ENCODE data around the gene TMEM131L.

DNA sequence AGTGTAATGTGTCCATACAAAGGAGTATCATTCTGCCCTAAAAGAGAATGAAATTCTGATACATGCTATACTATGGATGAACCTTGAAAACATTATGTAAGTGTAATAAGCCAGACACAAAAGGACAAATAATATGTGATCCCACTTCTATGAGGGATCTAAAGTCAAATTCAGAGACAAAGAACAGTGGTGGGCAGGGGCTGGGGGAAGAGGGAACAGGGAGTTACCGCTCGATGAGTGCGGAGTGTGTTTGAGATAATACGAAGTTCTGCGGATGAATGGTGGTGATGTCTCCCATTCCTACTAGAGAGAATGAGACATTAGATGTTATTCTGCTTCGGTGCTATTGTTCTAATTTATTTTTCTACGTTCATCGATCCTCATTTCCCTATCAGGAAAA is 171.9 kb downstream of the TMEM131L start:
- TF ChIP-seq CTCF (IDR thresholded peaks at IDR 0.05) (no peak), POLR2A (IDR thresholded peaks at IDR 0.05) (no peak)
